GM12874 (cell line): ENCODE results near the gene NPAS2.

Source experiments
- TF ChIP-seq, protein P1 (sequence below): IDR thresholded peaks from 2 replicates; pipeline ENCODE4 v1.5.1; 2011; ENCODE audit warnings: low read depth, mild to moderate bottlenecking, control low read depth, low read length, moderate library complexity; ENCODE audit not compliant: insufficient read depth

The NPAS2 gene

DNA sequence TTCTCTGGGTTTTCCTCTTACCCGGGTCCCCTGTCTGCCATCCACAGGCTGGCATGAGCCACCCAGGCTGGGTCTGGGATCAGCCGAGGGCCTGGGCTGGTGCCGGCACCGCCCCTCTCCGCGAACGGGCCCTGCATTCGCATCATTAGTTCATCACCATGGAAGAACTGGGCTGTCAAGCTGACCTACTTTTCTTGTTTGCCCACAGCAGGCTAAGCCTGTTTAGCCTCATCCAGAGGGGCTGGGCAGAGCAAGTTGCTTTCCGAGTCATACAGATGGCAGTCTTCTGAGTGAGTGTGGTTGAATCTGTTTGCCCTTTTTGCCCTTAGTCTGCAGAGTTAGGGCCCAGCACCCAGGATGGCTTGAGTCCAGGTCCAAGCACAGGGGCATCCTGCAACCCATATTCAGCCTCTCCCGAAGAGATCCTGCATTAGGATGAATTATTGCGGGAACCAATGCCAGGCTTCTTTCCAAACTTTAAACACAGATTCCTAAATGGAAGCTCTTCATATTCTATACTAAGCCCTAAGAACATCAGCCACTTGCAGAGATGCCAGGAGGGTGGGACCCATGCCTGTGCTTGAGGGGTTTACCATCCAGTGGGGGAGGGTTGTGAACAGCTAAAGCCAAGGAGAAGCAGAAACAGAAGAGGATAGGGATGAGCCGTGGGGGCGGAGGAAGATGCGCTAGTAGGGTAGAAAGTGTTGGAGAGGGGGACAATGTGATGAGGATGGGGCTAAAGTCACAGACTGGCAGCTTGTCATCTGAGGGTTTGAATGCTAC lies 68.0 kb downstream of the NPAS2 start:
- TF ChIP-seq, protein P1, sequence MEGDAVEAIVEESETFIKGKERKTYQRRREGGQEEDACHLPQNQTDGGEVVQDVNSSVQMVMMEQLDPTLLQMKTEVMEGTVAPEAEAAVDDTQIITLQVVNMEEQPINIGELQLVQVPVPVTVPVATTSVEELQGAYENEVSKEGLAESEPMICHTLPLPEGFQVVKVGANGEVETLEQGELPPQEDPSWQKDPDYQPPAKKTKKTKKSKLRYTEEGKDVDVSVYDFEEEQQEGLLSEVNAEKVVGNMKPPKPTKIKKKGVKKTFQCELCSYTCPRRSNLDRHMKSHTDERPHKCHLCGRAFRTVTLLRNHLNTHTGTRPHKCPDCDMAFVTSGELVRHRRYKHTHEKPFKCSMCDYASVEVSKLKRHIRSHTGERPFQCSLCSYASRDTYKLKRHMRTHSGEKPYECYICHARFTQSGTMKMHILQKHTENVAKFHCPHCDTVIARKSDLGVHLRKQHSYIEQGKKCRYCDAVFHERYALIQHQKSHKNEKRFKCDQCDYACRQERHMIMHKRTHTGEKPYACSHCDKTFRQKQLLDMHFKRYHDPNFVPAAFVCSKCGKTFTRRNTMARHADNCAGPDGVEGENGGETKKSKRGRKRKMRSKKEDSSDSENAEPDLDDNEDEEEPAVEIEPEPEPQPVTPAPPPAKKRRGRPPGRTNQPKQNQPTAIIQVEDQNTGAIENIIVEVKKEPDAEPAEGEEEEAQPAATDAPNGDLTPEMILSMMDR, result no peak

- TF ChIP-seq, protein P1, result no peak
These were observed 68.7 kb downstream of the NPAS2 start for GRCh38 chr2:100888601-100889000.

DNA sequence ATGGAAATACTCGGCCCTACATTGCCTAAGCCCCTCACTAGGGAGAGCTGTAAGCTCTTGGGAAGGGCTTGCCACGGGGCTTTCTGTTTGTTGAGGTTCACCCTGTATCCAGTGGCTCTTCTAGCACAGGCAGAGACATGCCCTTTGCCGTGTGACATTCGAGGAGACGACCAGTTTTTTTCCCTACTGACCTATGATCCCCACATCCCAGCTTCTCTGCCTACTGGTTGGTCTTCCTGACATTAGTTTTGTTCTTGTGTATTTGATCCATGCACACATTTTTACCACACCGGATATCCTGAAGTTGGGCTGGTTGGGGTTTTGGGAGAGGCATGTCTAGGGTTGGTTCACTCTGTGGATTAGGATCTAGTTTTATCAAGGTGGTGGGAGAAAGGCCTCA lies 69.3 kb downstream of the NPAS2 start:
- TF ChIP-seq, protein P1, result no peak

- TF ChIP-seq, protein P1, result no peak
These were observed 72.1 kb downstream of the NPAS2 start for GRCh38 chr2:100891906-100892642.

DNA sequence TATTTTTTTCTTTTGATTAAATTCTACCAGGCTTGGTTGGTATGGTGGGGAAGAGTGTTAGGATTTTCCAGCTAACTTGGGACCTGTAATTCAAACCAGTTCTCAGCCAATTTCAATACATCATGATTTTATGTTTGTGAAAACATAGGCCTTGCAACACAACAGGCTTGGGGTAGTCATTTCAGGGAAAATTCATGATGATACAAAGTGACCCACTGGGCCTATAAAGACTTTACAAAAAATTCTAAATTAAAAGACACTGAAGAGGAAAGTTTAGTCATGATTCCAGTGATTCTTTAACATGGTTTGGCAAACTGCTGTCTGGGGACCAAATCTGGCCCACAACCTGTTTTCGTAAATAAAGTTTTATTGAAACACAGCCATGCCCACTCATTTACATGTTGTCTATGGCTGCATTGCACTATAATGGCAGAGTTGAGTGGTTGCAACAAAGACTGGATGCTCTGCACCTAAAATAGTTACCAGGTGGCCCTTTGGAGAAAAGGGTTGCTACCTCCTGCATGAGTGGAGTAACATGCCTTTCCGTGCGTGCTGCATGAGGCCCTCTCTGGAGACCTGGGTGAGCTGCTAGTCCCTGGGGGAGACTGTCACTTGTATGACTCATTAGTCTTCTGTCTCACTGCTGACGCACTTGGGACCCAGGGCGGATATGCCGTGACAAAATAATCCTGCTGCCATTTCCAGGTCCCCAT lies 73.6 kb downstream of the NPAS2 start:
- TF ChIP-seq, protein P1, result no peak

DNA sequence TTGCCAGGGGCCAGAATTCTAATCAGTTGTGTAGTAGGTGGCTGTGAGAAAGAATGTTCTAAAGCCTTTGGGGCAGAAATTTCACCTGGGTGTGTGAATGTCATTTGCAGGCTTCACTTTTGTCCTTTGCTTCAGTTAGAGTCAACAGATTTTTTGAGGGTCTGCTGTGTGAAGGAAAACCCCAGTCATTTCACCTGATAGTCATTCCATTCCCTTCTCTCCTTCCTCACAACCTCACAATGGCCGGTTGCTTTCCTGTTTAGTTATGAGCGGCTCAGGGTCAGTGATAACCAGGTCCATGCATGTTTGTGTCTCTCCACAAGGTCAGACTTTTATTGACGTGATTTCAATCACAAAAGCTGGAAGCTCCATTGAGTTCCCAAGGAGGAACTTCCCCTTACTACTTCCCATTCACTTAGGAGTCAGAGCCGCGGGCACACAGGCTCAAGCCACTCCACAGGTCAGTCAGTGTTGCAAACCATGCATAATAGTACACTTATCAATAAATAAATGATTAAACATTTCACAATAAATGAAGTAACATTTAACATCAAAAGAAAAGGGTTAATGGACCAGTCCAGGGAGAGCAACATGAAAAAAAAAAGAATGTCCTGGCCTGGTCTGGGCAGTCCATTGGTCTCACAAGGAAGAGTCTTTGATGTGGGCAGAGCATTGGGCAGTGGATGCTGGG lies 74.3 kb downstream of the NPAS2 start:
- TF ChIP-seq, protein P1, result no peak

- TF ChIP-seq, protein P1, result no peak
These were observed 74.8 kb downstream of the NPAS2 start for GRCh38 chr2:100894796-100895156.
